Spleen (tissue), 11 donors: ENCODE measurements around the gene KCTD3. TPM values are rescaled to one million over a fixed set of nuclear protein-coding genes. Genes with fewer than 3 reads are reported as not detected.

Experiments used
- DNase-seq: peaks from one replicate; pipeline ENCODE4 v3.0.0-alpha.2; 2020
- H3K27ac ChIP-seq, 8 donors: fragments of 200-600 bp; sonication (generic) in 7 of 8; 1 replicate in 4 of 8; 2 replicates in 4 of 8; pipeline versions ENCODE4 v1.5.0 to v1.8.0; 2016 to 2021; ENCODE audit warnings: inconsistent platforms in 4 of 8, mild to moderate bottlenecking in 4 of 8, moderate library complexity in 1 of 8
- H3K27me3 ChIP-seq, 7 donors: fragments of 200-600 bp; sonication (generic) in 6 of 7; replicated peaks in 1 of 7; 1 replicate in 4 of 7; 2 replicates in 3 of 7; pipeline versions ENCODE4 v1.5.0 to v1.8.0; 2016 to 2021; ENCODE audit warnings: inconsistent platforms in 3 of 7, mild to moderate bottlenecking in 1 of 7
- H3K36me3 ChIP-seq, 6 donors: fragments of 200-600 bp; sonication (generic) in 5 of 6; 1 replicate in 4 of 6; 2 replicates in 2 of 6; pipeline versions ENCODE4 v1.5.0 to v1.8.0; 2016 to 2021; ENCODE audit warnings: inconsistent platforms in 2 of 6
- H3K4me1 ChIP-seq, 6 donors: fragments of 200-600 bp; sonication (generic) in 5 of 6; 1 replicate in 3 of 6; 2 replicates in 3 of 6; pipeline versions ENCODE4 v1.5.0 to v1.8.0; 2016 to 2021; ENCODE audit warnings: inconsistent platforms in 3 of 6
- H3K4me3 ChIP-seq, 8 donors: fragments of 200-600 bp; sonication (generic) in 7 of 8; 1 replicate in 4 of 8; 2 replicates in 4 of 8; pipeline versions ENCODE4 v1.5.0 to v1.8.0; 2016 to 2021; ENCODE audit warnings: inconsistent platforms in 4 of 8, mild to moderate bottlenecking in 4 of 8, moderate library complexity in 2 of 8
- H3K9me3 ChIP-seq, 8 donors: fragments of 200-600 bp; sonication (generic) in 7 of 8; 1 replicate in 4 of 8; 2 replicates in 4 of 8; pipeline versions ENCODE4 v1.5.0 to v1.8.0; 2016 to 2021; ENCODE audit warnings: inconsistent platforms in 4 of 8
- CTCF ChIP-seq, 11 experiments: fragments of 200-600 bp in 7 of 11; fragments of 450-650 bp in 4 of 11; sonication (generic) in 4 of 11; IDR thresholded peaks in 8 of 11; conservative IDR thresholded peaks in 3 of 11; 1 replicate in 7 of 11; 2 replicates in 4 of 11; pipeline versions ENCODE4 v1.4.0 to v1.8.0; 2016 to 2021; ENCODE audit warnings: antibody characterized with exemption in 11 of 11, inconsistent platforms in 4 of 11, mild to moderate bottlenecking in 1 of 11
- POLR2A ChIP-seq, 3 donors: fragments of 450-650 bp; IDR thresholded peaks; one replicate each; pipeline ENCODE4 v1.5.1; 2017; ENCODE audit warnings: antibody characterized with exemption in 3 of 3, mild to moderate bottlenecking in 1 of 3
- POLR2AphosphoS5 ChIP-seq, 3 donors: sonication (generic); formaldehyde crosslinking; IDR thresholded peaks; one replicate each; pipeline ENCODE4 v1.5.1; 2017; ENCODE audit warnings: antibody characterized with exemption in 3 of 3
- whole genome bisulfite sequencing, 5 donors: extraction: QIAGEN DNeasy Blood & Tissue Kit in 3 of 5; methylation state at CpG; one replicate each; pipeline versions ENCODE4 v1.1.5 to v1.1.7; 2013 to 2018; 5-methylcytosine and 5-hydroxymethylcytosine counted together
- intact Hi-C: fragments of 100-400 bp; cut with DNase I; formaldehyde crosslinking; loops from one replicate; pipeline ENCODE4 v1.15.0; 2023; ENCODE audit warnings: low total_unique reads
- polyA plus RNA-seq, 3 donors: library from polyadenylated mRNA; stranded (reverse); fragments of 200-250 nt; gene quantifications; one replicate each; pipeline ENCODE4 v1.2.1, GENCODE V29; 2013
- total RNA-seq, 7 donors: library from RNA; depleted of rRNA in 3 of 7; stranded (reverse); fragments of >200 nt in 3 of 7; fragmentation: NEBNext Ultra II Directional in 4 of 7; extraction: Animal tissue kit (Norgen Biotek cat#: 25700) in 4 of 7; gene quantifications; one replicate each; pipeline versions ENCODE4 v1.1.0 to v1.2.1, GENCODE V29; 2016 to 2021
- donor health status: healthy with polysubstance abuse.
- donor health status: DM: no; HTN: no; CAD: no; lungs with moderate emphysema.
- donor health status: DM: no; HTN: no; CAD: no.
- donor health status: Bipolar disorder and iron deficiency.
- donor health status: healthy.
- donor health status: DM: no; HTN: no; CAD: no.
- donor health status: DM: yes; HTN: yes; CAD: no.

Gene KCTD3
- total and polyA plus RNA-seq, 10 donors = 7.6 to 33.0 (median 21.3) TPM

- Histone ChIP-seq H3K36me3 (no peaks in the 10 kb centered on the region), H3K27ac (no peak overlapping the region), H3K27me3 (peaks cover 0 to 4% (median 0%) of the 10 kb centered on the region in 7 donors), H3K4me1 (no peaks in the 10 kb centered on the region), H3K4me3 (no peak overlapping the region), H3K9me3 (no peaks in the 10 kb centered on the region)
- no peak for DNase-seq
- intact Hi-C loops = no loop called here
- TF ChIP-seq POLR2A (IDR thresholded peaks at IDR 0.05) (no peak), POLR2AphosphoS5 (IDR thresholded peaks at IDR 0.05) (no peak), CTCF (IDR thresholded peaks at IDR 0.05 in 8 of 11, conservative IDR thresholded peaks at IDR 0.05 in 3 of 11) (no peak)
- WGBS, 5 donors = 91 to 94% (median 91%) methylated on average over 18 of the region's 18 CpGs
Observed at GRCh38 chr1:215640429-215641148, 73.5 kb downstream of the KCTD3 start.

GRCh38 chr1:215643592-215644321 lies 76.7 kb downstream of the KCTD3 start:
- TF ChIP-seq POLR2A (IDR thresholded peaks at IDR 0.05) = no peak
- TF ChIP-seq POLR2AphosphoS5 (IDR thresholded peaks at IDR 0.05) = no peak
- TF ChIP-seq CTCF (IDR thresholded peaks at IDR 0.05 in 8 of 11, conservative IDR thresholded peaks at IDR 0.05 in 3 of 11) = no peak
- H3K27ac ChIP-seq = no peak overlapping the region
- intact Hi-C loops = no loop called here
- no peaks in the 10 kb centered on the region for H3K9me3 ChIP-seq
- no peaks in the 10 kb centered on the region for H3K27me3 ChIP-seq
- no peaks in the 10 kb centered on the region for H3K36me3 ChIP-seq
- no peaks in the 10 kb centered on the region for H3K4me1 ChIP-seq
- 79 to 93% (median 89%) methylated on average over 4 of the region's 4 CpGs for WGBS, 5 donors
- no peak for DNase-seq
- no peak overlapping the region for H3K4me3 ChIP-seq

GRCh38 chr1:215645182-215645581 lies 78.1 kb downstream of the KCTD3 start:
- Histone ChIP-seq H3K4me1 (no peaks in the 10 kb centered on the region), H3K36me3 (no peaks in the 10 kb centered on the region), H3K4me3 (no peak overlapping the region), H3K27ac (no peak overlapping the region), H3K9me3 (no peaks in the 10 kb centered on the region), H3K27me3 (no peaks in the 10 kb centered on the region)
- 85 to 97% (median 91%) methylated on average over 4 of the region's 4 CpGs for WGBS, 5 donors
- TF ChIP-seq POLR2A (IDR thresholded peaks at IDR 0.05) (no peak), POLR2AphosphoS5 (IDR thresholded peaks at IDR 0.05) (no peak), CTCF (IDR thresholded peaks at IDR 0.05 in 8 of 11, conservative IDR thresholded peaks at IDR 0.05 in 3 of 11) (no peak)
- DNase-seq = no peak
- intact Hi-C loops = no loop called here

GRCh38 chr1:215645861-215646260 lies 78.8 kb downstream of the KCTD3 start:
- H3K27ac ChIP-seq = no peak overlapping the region
- WGBS, 5 donors = 90 to 99% (median 95%) methylated on average over 2 of the region's 2 CpGs
- no peaks in the 10 kb centered on the region for H3K27me3 ChIP-seq
- no peak overlapping the region for H3K4me3 ChIP-seq
- no peaks in the 10 kb centered on the region for H3K36me3 ChIP-seq
- no peak for DNase-seq
- intact Hi-C loops = no loop called here
- H3K4me1 ChIP-seq = no peaks in the 10 kb centered on the region
- no peak for TF ChIP-seq CTCF (IDR thresholded peaks at IDR 0.05 in 8 of 11, conservative IDR thresholded peaks at IDR 0.05 in 3 of 11)
- no peak for TF ChIP-seq POLR2A (IDR thresholded peaks at IDR 0.05)
- TF ChIP-seq POLR2AphosphoS5 (IDR thresholded peaks at IDR 0.05) = no peak
- no peaks in the 10 kb centered on the region for H3K9me3 ChIP-seq
